OCI-LY7 (cell line): ENCODE measurements around the gene PKM. TPM values are rescaled to one million over a fixed set of nuclear protein-coding genes. Genes with fewer than 3 reads are reported as not detected.

Source experiments
- BruUV-seq: library from RNA; stranded (reverse); fragments of 400-500 nt; replicated peaks from 2 replicates; lab custom pipeline; 2021; lab: Mats Ljungman, UMichigan
- CTCF ChIA-PET: fragments of 300-600 bp; sonication (Branson Sonifier 250); formaldehyde crosslinking; loops from one replicate; lab custom pipeline; 2022; ENCODE audit warnings: antibody characterized with exemption; ENCODE audit not compliant: unreplicated experiment; lab: Charles Lee
- POLR2A ChIA-PET: fragments of 300-600 bp; sonication (Branson Sonifier 250); formaldehyde crosslinking; loops from one replicate; lab custom pipeline; 2022; ENCODE audit warnings: antibody characterized with exemption; lab: Charles Lee
- DNase-seq: peaks from one replicate; pipeline ENCODE4 v3.0.0-alpha.2; 2015; ENCODE audit warnings: low spot score
- H2AFZ ChIP-seq: fragments of 200-600 bp; sonication (generic), shearing (Covaris generic); 2 replicates; pipeline ENCODE4 v1.6.1; 2014; ENCODE audit warnings: mild to moderate bottlenecking, antibody characterized with exemption, low read length, moderate library complexity
- H3K27ac ChIP-seq: fragments of 200-600 bp; sonication (generic); 2 replicates; pipeline ENCODE4 v1.5.1; 2014; ENCODE audit warnings: mixed run types, low read depth, mild to moderate bottlenecking, moderate library complexity, low read length, inconsistent platforms; ENCODE audit not compliant: poor library complexity, severe bottlenecking
- H3K36me3 ChIP-seq: fragments of 200-600 bp; sonication (generic); 2 replicates; pipeline ENCODE4 v1.6.1; 2014; ENCODE audit warnings: mild to moderate bottlenecking, antibody characterized with exemption, low read length, moderate library complexity, mixed read lengths; ENCODE audit not compliant: insufficient read depth
- H3K4me1 ChIP-seq: fragments of 200-600 bp; sonication (generic); 2 replicates; pipeline ENCODE4 v1.5.1; 2014; ENCODE audit warnings: mild to moderate bottlenecking, low read length; ENCODE audit not compliant: insufficient read depth, poor library complexity, severe bottlenecking
- H3K4me2 ChIP-seq: fragments of 200-600 bp; sonication (generic); 2 replicates; pipeline ENCODE4 v1.6.1; 2014; ENCODE audit warnings: mild to moderate bottlenecking, low read length
- H3K4me3 ChIP-seq: fragments of 200-600 bp; sonication (generic); 2 replicates; pipeline ENCODE4 v1.5.1; 2014; ENCODE audit warnings: mild to moderate bottlenecking, low read depth, low read length; ENCODE audit not compliant: poor library complexity, severe bottlenecking
- H3K79me2 ChIP-seq: fragments of 200-600 bp; sonication (generic); 2 replicates; pipeline ENCODE4 v1.6.1; 2016; ENCODE audit warnings: low read depth, mild to moderate bottlenecking, low read length, moderate library complexity, mixed read lengths; ENCODE audit not compliant: insufficient read depth
- H3K9me2 ChIP-seq: fragments of 200-600 bp; sonication (generic); 2 replicates; pipeline ENCODE4 v1.6.1; 2016; ENCODE audit warnings: mild to moderate bottlenecking, low read length, mixed read lengths; ENCODE audit not compliant: insufficient read depth
- H3K9me3 ChIP-seq: fragments of 200-600 bp; sonication (generic); 2 replicates; pipeline ENCODE4 v1.6.1; 2014; ENCODE audit warnings: mild to moderate bottlenecking, mixed run types, low read length, mixed read lengths
- H4K20me1 ChIP-seq: fragments of 200-600 bp; sonication (generic); 2 replicates; pipeline ENCODE4 v1.6.1; 2014; ENCODE audit warnings: mild to moderate bottlenecking, antibody characterized with exemption, low read length, moderate library complexity, mixed read lengths; ENCODE audit not compliant: insufficient read depth
- CTCF ChIP-seq: fragments of 200-600 bp; sonication (generic); conservative IDR thresholded peaks from 2 replicates; pipeline ENCODE4 v1.5.1; 2014; ENCODE audit warnings: mild to moderate bottlenecking, antibody characterized with exemption, low read length, moderate library complexity, mixed read lengths
- EZH2phosphoT487 ChIP-seq: fragments of 200-600 bp; sonication (generic); IDR thresholded peaks from 2 replicates; pipeline ENCODE4 v1.6.1; 2018; ENCODE audit warnings: low read depth, borderline replicate concordance, mild to moderate bottlenecking, mixed run types, antibody characterized with exemption, low read length, moderate library complexity, mixed read lengths
- intact Hi-C: fragments of 100-400 bp; cut with micrococcal nuclease; formaldehyde crosslinking; loops from one replicate; pipeline ENCODE4 v1.10.0; 2022; ENCODE audit not compliant: unreplicated experiment
- total RNA-seq, 2 experiments: library from RNA; depleted of rRNA in 1 of 2; stranded (reverse); fragments of >200 nt in 1 of 2; shearing (Covaris generic) in 1 of 2; gene quantifications; 2 replicates each; pipeline ENCODE4 v1.2.3, GENCODE V29; 2014 to 2022

PKM gene
- total RNA-seq, 2 experiments from 2014 or later: 917 to 1,131 TPM

- ChIA-PET CTCF (no interaction called here), POLR2A (interaction anchor here (0.6 kb wide), 2 partner anchors 29 to 114 kb away, joined by 3 read pairs; no protein-coding TSS in a partner anchor)
- peak overlapping the region; percentile 97 for H3K4me3 ChIP-seq
- TF ChIP-seq EZH2phosphoT487: no peak
- no peak for TF ChIP-seq CTCF
- H3K27ac ChIP-seq: peak overlapping the region; percentile 42
- no peaks in the 10 kb centered on the region for H3K9me3 ChIP-seq
- intact Hi-C loops: loop anchor here (1.0 to 5.0 kb wide), 6 partner anchors 41 to 510 kb away; partner anchors contain the start of genes ADPGK, ARIH1, GRAMD2A and MYO9A
- BruUV-seq: no TSS peak
- peaks cover 25% of the 10 kb centered on the region for H3K4me1 ChIP-seq
- H3K4me2 ChIP-seq: peak overlapping the region; percentile 78
- no peaks in the 10 kb centered on the region for H3K9me2 ChIP-seq
- peak; percentile 22 for DNase-seq
- H4K20me1 ChIP-seq: no peaks in the 10 kb centered on the region
- peaks cover 26% of the 10 kb centered on the region for H3K36me3 ChIP-seq
- peak overlapping the region; percentile 79 for H2AFZ ChIP-seq
- peaks cover 22% of the 10 kb centered on the region for H3K79me2 ChIP-seq
These were observed 40.9 kb upstream of the PKM start for GRCh38 chr15:72271895-72272212.

DNA sequence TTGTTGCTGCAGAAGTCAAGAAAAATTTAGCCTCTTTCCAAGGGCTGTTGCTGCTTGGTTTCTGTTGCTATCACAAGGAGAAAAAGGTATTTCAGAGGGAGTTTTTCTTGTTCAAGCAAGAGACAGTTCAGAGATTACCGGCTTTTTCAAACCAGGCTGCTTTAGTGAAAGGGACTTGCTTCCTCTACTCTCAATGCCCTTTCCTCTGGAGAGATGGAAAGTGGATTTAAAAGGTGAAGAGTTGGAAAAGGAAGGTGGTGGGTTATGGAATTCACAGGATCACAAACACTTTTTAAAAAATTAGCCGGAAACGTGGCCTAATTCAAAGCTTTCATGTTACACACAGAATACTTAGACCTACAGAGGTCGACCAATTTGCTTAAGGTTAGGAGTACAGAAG is 40.2 kb upstream of the PKM start:
- H3K9me2 ChIP-seq: no peaks in the 10 kb centered on the region
- peak overlapping the region; percentile 78 for H3K4me2 ChIP-seq
- no peak overlapping the region for H3K27ac ChIP-seq
- H4K20me1 ChIP-seq: no peaks in the 10 kb centered on the region
- H3K4me3 ChIP-seq: peak overlapping the region; percentile 97
- peaks cover 32% of the 10 kb centered on the region for H3K36me3 ChIP-seq
- no peak for TF ChIP-seq CTCF
- no peak for TF ChIP-seq EZH2phosphoT487
- POLR2A ChIA-PET: interaction anchor here (0.6 kb wide), 2 partner anchors 29 to 113 kb away, joined by 3 read pairs; no protein-coding TSS in a partner anchor
- TSS peak; percentile 70 for BruUV-seq
- peaks cover 22% of the 10 kb centered on the region for H3K79me2 ChIP-seq
- CTCF ChIA-PET: no interaction called here
- no peak for DNase-seq
- intact Hi-C loops: loop anchor here (5.0 kb wide), 4 partner anchors 74 to 511 kb away; partner anchors contain the start of genes ADPGK, ARIH1, GRAMD2A and MYO9A
- no peaks in the 10 kb centered on the region for H3K9me3 ChIP-seq
- peaks cover 25% of the 10 kb centered on the region for H3K4me1 ChIP-seq
- H2AFZ ChIP-seq: no peak overlapping the region

GRCh38 chr15:72269739-72270138 is 38.7 kb upstream of the PKM start:
- peaks cover 47% of the 10 kb centered on the region for H3K36me3 ChIP-seq
- BruUV-seq: no TSS peak
- DNase-seq: no peak
- H4K20me1 ChIP-seq: no peaks in the 10 kb centered on the region
- intact Hi-C loops: loop anchor here (5.0 kb wide), 4 partner anchors 72 to 513 kb away; partner anchors contain the start of genes ADPGK, ARIH1, GRAMD2A and MYO9A
- H3K4me2 ChIP-seq: no peak overlapping the region
- no peak for TF ChIP-seq EZH2phosphoT487
- H3K27ac ChIP-seq: no peak overlapping the region
- H3K4me3 ChIP-seq: no peak overlapping the region
- ChIA-PET POLR2A (interaction anchor here (0.7 kb wide), 1 partner anchor 78 kb away, joined by 3 read pairs; no protein-coding TSS in a partner anchor), CTCF (no interaction called here)
- H3K9me2 ChIP-seq: no peaks in the 10 kb centered on the region
- peaks cover 25% of the 10 kb centered on the region for H3K4me1 ChIP-seq
- no peaks in the 10 kb centered on the region for H3K9me3 ChIP-seq
- H2AFZ ChIP-seq: no peak overlapping the region
- H3K79me2 ChIP-seq: peaks cover 22% of the 10 kb centered on the region
